HG02759 (cell line): ENCODE results near the gene PRELID1.
"Not testable (repeated sequence)": the region's sequence is repeated elsewhere in the genome, so short reads cannot be mapped to it uniquely, and the experiment has no call there.

Experiments
- ATAC-seq: cut with Tn5 transposase; IDR thresholded peaks from one replicate; pipeline ENCODE4 v1.9.1; 2021; ENCODE audit warnings: mild to moderate bottlenecking, moderate library complexity; ENCODE audit not compliant: unreplicated experiment

Gene PRELID1

DNA sequence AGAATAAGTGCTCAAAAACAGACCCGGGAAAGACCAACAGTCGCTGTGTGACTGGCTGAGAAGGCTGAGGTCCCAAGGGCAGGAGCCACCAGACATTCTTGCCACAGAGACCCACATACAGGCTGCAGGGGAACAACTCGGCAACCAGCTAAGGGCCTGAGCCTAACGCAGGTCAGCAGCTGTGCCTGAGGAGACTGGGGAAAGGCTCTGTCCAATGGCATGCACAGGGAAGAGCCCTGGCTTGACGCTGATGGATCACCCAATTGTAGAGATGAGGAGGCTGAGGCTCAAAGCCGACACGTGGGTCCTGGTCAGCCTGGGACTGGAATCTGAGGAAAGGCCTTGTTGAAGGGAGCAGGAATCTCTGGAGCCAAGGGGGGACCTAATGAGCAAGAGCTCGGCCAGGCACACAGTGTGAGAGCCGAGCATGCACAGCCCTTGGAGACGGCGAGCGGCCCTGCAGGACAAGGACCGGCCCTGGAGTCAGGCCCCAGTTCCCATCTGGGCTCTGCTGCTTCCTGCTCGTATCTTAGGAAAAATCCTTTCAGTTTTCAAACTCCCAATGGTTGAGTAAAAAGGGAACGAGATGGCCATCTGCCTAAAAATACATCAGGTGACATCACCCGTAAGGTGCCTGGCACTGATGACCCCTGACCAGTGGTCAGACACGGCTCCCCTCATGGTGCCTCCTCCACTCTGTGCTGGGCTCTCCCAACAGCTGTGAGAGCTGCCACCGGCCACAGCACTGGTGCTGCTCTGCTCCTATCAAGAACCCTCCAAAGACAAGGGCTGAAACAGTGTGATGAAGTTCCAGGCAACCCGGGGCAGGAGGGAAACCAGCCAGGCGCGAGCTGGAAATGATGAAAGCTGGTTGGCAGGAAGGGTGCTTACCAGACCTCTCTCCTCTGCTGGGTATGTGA is 31.4 kb downstream of the PRELID1 start:
- no peak for ATAC-seq

DNA sequence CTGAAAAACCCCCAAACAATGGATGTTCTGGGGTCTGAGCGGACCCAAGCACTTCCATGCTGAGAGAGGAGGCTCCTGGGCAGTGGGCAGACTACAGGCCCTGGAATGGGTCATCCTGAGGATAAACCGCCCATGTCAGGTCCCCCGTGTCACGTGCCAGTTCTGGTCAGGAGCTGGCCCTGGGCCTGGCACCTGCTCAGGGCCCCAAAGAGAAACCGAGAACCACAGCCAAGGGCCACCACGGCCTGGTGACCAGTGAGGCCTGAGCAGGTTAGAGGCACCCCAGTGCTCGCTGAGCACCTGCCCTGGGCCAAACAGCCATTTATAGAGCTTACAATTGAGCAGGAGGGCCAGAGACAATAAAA is 32.1 kb downstream of the PRELID1 start:
- ATAC-seq = no peak

DNA sequence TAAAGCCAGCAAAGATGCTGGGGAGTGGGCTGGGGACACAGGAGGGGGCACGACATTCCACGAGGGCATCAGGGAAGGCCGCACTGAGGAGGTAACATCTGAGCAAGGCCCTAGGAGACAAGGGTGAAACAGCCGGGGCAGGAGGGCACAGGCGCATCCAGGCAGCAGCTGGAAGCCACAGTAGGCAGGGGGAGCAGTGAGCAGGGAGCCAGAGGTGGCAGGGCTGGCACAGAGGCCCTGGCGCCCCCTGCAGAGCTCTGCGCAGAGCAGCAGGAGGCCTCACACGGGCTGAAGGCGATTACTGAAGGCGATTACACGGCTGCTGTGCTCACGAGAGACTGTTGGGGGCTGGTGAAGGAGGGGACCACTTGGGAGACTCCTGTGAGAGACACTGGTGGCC is 32.5 kb downstream of the PRELID1 start:
- no peak for ATAC-seq

DNA sequence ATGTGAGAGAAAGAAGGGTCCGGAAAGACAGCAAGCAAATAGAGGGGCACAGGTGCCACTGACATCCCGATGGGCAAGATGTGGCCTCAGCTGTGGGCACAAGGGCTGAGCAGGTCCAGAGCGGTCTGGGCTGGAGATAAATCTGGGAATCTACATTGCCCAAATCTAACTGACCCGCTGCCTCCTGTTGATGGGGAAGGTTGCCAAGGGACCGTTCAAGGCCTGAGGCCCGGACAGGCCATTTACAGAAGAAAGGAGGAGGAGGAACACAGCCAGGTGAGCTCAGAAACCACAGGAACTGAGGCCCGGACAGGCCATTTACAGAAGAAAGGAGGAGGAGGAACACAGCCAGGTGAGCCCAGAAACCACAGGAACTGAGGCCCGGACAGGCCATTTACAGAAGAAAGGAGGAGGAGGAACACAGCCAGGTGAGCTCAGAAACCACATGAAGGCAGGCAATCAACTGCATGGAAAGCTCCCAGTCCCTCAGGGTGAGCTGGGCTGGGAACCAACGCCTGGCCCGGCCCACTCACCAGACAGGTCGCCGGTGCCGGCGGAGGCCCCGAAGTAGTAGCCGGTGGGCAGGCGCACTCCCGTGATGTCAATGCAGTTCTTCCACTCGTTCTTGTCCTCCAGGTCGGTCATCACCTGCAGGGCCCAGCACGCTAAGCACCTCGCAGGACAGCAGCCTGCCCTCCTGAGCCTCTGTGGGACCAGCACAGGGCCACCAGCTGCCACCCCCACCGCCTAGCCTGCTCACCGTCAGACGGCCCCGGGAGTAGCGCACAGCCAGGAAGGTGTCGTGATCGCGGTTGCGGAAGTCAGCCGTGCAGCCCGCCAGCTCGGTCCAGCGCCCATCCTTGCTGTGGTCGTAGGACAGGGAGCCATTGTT is 33.2 kb downstream of the PRELID1 start:
- no peak for ATAC-seq

DNA sequence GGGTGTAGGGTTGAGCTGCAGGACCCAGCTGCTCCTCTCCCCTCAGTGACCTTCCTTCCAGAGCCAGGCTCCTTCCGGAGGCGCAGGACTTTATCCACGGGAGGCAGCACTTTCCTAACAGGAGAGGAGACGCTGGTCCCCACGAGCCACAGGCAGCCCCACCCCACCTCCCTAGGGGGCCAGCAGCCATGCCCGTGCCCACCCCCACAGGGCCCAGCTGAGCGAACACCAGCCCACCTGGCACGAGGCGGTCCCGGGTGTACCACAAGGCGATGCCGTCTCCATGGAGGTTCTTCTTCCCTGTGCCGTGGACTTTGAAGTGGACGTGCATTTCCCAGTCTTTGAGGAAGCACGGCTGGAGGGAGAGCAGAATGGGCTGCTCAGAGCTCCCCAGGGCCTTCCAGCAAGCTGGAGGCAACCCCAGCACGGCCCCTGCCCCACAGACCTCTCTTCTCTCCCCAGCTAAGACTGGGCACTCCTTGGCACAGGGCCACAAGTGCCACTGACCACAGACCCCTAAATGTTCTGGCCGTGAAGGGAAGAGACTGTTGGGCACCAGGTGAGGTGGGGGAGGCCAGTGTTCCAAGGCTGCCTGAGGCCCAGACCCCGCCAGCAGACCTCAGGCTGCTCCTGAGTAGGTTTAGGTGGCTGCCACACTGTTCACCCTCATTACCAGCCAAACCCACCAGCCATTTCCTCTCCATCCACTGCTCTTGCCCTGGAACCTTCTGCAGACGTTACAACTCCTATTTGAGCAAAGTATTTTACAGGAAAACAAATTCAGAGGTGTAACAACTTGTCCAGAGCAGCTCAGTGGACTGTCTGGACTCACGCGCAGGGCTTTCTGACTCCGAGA is 34.9 kb downstream of the PRELID1 start:
- ATAC-seq = no peak

DNA sequence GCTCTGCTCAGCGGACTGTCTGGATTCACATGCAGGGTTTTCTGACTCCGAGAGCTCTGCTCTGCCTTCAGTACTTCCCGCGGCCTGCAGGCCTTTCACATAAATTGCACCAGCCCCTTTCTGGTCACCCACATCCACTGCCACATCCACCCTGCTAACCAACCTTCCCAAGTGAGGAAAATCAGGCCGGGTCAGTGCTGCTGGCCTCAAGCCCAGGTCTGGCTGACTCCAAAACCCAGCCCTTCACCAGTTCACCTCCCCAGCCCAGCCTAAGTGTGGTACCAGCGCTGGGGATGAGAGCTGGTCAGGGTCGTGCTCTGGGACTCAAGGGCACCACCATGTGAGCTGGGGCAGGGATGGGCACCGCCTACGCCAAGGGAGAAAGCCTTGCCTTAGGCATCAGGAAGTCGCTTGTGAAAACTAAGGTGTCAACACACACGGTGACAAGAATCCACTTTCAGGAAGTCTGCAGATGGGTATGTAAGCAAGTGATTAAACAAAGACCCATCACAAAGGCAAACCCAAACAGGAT is 35.6 kb downstream of the PRELID1 start:
- ATAC-seq = no peak

DNA sequence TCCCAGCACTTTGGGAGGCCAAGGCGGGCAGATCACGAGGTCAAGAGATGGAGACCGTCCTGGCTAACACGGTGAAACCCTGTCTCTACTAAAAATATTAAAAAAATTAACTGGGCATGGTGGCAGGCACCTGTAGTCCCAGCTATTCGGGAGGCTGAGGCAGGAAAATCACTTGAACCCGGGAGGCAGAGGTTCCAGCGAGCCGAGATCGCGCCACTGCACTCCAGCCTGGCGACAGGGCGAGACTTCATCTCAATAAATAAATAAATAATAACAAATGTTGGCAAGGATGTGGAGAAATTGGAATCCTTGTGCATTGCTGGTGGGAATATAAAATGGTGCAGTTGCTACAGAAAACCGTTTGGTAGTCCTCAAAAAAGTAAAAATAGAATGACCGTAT is 39.4 kb downstream of the PRELID1 start:
- not testable (repeated sequence) for ATAC-seq

DNA sequence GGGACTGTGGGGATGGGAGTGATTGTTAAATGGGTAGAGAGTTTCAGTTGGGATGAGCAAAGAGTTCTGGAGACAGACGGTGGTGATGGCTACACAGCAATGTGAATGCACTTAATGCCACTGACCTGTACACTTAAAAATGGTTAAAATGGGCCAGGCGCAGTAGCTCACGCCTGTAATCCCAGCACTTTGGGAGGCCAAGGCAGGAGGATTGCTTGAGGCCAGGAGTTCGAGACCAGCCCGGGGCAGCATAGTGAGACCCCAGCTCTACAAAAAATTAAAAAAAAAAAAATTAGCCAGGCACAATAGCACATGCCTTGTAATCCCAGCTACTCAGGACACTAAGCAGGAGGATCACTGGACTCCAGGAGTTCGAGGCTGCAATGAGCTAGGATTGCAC is 40.2 kb downstream of the PRELID1 start:
- no peak for ATAC-seq

DNA sequence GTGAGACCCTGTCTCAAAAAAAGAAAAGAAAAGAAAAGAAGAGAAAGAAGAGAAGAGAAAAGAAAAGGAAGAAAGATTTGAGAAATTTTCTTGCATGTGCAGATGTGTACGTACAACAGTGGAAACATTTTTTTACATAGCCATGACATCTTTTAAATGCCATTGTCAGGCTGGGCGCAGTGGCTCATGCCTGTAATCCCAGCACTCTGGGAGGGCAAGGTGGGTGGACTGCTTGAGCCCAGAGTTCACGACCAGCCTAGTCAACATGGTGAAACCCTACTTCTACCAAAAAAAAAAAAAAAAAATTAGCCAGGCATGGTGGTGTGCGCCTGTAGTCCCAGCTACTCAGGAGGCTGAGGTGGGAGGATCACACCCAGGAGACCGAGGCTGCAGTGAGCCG is 41.3 kb downstream of the PRELID1 start:
- ATAC-seq = no peak

DNA sequence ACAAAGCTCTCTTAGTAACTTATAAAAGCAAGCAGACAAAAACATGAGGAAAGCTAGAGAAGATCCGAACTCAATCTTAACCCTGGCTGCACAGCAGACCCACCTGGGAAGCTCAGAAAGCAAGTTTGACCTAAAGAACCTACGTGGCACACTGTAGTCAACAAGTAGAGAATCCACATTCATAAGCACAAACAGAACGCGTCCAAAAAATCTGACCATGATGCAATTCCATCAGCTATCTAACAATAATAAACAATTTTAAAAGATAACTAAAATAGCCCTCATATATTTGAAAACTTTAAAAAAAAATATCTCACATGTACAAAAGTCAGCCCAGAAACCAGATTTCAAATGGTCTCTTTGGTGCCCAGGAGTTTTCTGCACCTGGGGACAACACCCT is 43.2 kb downstream of the PRELID1 start:
- ATAC-seq = no peak

DNA sequence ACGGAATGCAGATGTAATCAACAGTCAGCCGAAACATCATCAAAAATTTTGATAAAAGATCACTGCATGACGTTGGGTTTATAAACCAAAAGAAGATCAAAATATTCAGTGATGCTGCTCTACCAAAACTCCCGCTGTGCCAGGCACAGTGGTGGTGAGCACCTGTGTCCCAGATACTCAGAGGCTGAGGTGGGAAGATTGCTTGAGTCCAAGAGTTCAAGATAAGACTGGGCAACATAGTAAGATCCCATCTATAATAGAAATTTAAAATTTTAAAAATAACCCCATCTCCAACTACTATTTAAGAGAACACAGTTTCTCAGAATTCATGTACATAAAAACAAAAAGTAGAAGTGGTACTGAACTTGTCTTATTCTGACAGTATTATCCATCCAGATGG is 44.1 kb downstream of the PRELID1 start:
- ATAC-seq = no peak

DNA sequence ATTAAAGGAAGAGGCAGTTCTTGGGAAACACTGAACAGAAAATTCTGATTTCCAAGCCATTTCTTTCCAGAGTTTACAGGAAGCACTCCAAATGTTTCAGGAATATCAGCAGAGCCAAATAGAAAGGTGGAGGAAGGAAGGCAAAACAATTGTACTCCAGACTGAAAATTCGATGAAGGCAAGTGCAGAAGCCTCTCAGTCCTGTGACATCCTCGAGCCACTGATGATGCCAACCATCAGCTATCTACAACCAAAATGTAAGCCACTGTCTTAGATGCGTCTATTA is 45.7 kb downstream of the PRELID1 start:
- no peak for ATAC-seq

DNA sequence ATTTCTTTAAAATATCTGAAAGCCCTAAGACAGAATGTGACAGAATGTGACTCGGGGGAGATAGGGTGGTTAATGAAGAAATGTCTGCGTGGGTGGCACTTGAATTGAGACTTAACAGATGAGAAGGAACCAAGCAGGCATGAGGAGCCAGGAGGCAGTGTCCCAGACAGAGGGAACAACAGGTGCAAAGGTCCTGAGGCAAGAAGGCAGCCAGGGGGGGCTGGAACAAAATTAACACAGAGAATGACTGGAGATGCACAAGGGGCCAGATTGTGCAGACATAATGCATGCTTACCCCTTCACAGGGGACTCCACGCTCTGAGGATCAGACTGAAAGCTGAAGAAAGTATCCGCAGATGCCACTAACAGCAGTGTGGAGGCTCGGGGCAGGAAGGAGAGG is 46.2 kb downstream of the PRELID1 start:
- ATAC-seq = no peak

DNA sequence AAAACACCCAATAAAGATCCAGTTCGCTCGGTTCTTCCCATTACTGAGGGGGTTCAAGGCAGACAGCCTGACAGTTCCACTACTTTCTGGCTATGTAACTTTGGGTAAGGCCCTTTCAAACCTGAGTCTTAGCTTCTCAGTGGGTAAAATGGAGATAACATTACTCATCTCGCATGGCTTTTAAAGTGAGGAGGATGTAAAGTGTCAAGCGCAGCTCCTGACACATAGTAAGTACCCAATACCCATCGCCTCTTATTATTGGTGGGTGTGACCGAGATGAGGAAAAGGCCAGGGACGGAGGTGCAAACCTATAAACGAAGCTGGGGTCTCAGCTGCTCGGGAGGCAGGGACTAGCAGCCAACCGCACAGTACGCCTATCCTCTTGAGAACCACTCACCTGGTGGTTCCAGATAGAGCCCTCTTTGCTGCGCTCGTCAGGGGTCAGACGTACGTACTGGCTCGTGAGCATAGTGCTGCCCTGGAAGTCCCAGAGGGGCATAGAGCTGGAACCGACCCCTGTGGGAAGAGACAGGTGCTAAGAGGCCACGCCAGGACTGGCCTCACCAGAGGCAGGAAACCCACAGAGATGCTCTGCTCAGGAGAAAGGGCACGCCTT is 47.3 kb downstream of the PRELID1 start:
- peak; percentile 17 for ATAC-seq

DNA sequence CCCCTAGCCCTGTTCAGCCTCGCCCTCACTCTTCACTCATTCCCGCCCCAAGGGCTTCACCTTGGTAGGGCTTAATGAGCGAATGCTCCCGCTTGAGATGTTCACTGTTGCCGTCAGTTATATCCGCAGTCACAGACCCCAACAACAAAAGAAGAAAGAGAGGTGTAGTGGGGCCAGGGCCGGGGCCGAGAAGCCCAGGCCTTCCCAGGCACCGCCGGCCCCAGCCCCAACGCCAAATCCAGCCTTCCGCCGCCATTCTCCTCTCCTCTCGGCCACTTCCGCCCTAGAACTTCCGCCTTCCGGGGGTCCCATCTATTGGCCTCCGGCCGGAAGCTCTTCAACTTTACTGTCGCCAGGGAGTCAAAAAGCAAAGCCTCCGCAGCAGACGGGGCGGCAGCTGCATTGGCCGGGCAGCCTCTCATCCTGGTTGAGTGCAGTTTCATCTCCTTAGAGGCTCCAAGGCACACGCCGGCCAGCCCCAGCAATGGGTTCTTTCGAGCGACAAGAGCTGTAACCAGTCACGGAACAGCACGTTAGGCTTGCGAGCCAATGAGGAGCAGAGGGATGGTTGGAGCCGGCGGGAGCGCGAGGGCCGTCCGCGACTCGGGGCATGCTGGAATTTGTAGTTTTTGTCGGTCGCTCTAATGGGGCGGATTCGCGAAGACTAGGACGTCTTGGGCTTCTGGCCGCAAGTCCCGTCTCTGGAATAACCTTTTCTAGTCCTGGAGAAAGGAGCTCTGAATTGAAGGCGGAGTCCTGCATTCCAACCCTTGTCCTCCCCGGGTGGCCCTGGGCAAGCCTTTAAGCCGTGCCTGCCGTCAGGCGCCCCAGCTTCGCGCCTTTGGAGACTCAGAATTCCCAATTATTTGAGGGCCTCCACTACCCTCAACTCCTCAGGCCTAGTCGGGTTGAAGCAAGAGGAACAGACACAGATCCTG is 48.1 kb downstream of the PRELID1 start, which contains the start of gene LMAN2:
Gene LMAN2, minus strand, starts transcription at position 277 of the 938 bp plus-strand sequence. Its CDS starts 21 bp downstream, at position 256.
- peak; percentile 95 for ATAC-seq

DNA sequence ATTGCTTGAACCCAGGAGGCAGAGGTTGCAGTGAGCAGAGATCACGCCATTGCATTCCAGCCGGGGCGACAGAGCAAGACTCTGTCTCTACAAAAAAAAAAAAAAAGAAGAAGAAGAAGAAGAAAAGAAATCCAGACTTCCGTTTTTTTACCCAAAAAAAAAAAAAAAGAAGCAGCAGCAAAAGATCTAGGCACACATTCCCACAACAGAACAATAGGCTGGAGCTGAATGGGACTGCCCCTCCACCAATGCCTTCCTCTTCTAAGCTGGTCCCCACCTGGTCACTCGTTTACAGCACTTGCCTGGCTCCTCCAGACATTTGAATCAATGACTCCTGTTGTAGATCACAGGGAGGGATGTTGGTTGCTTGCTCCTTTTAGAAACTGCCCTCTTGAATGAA is 49.5 kb downstream of the PRELID1 start:
- no peak for ATAC-seq

DNA sequence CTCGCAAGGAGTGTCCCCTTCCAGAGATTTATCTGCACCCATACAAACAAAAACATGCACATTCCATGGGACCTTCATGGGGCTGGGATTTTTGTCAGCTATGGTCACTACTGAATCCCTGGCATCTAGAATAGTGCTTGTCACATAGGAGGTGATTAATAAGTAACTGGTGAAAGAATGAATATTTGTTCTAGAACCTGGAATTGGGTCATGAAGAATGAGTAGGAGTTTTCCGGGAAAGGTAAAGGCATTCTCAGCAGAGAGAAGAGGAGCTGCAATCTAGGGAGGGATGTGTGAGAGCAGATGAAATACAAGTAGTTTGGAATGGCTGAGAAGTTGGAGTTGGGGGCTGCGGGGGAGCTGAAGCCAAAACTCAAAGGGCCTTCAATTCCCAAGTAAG is 50.7 kb downstream of the PRELID1 start:
- no peak for ATAC-seq

DNA sequence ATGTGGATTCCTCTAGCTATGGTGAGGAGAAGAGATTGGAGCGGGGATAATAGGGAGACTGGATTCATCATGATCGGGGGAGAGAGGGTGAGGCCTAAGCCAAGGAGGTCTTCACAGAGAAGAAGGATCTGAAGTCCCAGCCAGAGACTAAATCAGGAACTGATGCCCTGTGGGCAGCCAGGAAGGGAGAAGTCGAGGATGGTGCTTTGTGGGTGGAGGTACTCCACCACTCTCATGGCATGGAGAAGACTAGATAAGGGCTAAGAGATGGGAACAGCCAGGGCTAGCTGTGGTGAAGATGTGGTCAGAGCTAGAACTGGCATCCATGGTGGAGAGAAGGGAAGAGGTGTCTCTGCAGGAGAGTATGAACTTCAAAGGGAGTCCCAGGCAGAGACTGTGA is 51.1 kb downstream of the PRELID1 start:
- ATAC-seq = no peak

DNA sequence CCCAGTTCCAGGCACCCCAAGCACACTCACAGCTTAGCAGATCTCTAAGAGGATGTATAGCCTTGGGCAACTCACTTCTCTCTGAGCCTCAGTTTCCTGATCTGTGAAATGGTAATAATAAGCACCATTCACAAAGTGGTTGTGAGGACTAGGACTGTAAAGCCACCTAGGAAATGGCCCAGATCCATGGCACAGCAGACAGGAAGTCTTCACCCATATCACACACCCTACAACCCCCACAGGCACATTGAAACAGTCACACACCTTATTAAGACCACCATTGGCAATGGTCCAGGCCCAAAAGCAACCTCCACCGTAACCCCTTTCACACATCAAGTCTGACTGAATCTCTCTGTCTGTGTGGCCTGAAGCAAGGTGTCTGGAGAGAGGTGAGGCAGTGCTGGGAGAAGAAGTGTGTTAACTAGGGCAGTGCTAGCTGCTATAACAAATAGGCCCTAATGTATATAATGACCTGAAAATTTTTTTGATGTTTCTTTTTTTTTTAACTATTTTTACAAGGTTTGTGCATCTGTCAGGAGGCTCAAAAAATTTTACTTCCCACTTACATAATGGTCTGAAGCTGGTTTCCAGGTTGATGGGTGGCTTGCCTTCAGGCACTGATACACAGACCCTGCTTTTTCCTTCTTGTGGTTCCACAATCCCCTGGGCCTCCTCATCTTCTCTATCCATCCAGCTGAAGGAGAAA is 51.7 kb downstream of the PRELID1 start:
- ATAC-seq = no peak
